GM21786 (cell line): ENCODE measurements around the gene NFIB.

ENCODE experiments used
- ATAC-seq: cut with Tn5 transposase; IDR thresholded peaks from one replicate; pipeline ENCODE4 v1.9.1; 2021; ENCODE audit not compliant: unreplicated experiment

The NFIB gene

DNA sequence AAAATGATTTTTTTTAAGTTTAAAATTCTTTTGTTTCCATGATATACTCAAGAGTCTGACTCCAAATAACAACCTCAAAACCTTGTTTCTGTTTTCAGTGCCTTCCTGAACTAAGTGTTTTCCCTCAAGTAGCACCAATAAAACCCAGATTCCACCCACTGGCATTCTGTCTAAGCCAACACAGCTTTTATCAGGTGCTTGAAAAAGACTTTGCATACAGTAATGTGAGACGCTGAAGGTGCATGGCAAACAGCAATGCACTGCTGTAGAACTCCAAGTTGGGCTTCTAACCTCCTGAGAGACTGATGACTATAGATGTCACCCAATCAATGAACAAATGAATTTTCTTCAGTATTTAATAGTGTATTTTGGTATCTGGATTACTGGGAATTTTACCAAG is 95.7 kb downstream of the NFIB start:
- no peak for ATAC-seq

DNA sequence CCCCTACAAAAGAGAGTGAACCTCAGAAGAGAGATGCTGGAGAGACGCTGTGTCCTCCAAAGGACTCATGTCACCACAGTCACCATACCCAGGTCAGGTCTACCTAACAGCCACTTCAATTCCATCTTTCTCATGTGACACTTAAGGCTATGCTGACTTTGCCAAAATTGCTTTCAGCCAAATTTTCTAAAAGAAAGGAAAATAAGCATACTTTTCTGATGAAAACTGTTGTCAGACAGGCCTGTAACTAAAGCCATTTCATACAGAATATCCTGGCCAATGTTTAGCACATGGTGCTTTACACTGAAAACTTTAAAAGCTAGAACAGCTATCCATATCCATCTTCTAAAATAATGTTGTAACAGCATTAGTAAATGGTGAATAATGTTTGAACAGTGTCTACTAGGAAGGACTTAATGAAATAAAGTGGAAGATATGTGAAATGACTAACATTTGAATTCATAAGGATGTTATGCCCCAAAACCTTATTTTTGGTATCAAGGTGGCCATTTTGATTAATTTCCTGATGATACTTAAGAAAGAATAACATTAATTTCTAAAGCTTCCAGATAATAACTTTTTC is 97.2 kb downstream of the NFIB start:
- no peak for ATAC-seq

GRCh38 chr9:14215614-14216013 is 98.3 kb downstream of the NFIB start:
- no peak for ATAC-seq

GRCh38 chr9:14214693-14215092 is 99.2 kb downstream of the NFIB start:
- no peak for ATAC-seq

DNA sequence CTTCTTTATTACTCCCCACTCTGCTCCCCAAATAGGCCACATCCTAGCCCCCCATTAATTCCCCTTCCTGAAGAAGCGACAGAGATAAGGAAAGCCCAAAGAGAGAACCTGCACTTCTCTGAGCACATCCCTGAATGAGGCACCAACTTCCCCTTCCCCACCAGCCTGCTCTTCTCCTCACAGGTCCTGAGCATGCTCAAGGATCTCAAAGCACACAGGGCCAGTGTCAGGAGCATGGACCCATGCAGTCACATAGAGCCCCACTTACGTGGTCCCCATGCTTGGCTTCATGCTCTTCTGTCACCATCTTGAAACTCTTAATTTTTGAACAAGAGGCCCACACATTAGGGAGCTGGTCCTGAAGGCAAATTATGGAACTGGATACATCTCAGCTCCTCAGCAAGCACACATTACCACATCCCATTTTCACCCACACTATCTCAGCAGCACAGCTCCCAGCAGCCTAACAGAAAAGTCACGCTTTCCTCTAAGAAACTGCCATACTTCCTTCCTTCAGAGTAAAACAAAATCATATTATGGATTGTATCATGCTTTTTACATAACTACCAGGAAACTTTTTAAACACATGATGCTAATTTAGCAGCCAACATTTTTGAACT is 99.8 kb downstream of the NFIB start:
- ATAC-seq: no peak

DNA sequence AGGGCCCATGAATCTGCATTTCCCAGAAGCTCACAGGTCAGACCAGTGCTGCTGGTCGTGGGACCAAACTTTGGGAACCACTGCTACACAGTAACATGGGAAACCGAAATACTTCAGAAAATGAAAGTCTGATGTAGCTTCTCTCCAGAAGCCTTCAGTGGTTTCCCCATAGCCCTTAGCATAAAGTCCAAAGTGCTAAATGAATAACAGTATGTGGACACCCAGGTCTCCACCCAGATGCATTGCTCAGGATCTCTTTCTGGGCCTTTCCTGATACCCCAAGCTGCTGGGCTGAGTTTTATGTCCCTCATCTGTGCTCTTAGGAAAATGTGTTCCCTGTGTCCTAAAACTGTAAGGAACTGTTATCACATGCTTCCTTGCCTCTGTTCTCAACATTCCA is 100.4 kb downstream of the NFIB start:
- peak; percentile 49 for ATAC-seq

DNA sequence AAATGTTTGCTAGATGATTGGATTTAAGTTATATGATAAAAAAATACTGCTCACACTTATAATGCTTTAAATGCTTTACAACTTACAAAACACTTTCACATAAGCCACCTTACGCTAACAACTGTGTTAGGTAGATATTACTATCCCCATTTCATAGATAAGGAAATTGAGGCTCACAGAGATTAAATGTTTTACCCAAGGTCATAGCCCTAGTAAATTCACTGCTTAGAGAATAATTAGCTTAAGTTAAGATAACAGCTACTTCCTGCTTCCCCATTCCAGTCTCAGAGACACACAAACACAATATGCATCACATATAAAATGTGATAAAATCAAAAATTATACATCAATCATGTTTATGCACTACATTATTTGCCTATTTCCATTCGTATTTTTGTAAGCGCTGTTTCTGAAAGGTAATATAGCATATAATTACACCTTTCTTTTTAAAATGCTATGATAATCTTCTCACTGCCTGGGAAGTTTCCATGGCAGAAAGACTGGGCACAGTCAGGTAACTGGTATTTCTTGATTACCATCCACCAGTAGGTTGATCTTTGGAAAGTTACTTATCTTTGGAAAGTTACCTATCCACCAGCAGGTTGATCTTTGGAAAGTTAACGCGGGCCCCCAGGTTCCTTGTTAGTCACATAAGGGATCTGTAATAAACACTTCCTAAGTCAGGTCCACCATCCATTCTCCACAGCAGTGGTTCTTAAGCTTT is 101.1 kb downstream of the NFIB start:
- no peak for ATAC-seq

DNA sequence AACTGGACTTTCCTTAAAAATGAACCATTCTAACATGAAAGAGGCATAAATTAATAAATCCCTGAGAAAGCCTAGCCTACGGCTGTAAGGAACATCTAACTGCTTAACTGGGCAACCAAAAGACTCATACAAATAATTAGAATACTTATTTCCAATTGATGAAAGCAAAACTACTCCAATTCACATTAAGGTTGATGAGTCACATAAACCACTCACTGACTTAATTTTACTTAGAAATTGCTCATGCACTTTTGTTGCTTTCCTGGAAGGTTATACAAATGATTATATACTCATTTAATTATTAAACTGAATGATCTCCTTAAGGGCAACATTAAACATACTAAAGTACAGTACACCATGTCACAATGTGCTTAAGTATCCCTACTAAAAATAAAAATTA is 101.9 kb downstream of the NFIB start:
- ATAC-seq: no peak

DNA sequence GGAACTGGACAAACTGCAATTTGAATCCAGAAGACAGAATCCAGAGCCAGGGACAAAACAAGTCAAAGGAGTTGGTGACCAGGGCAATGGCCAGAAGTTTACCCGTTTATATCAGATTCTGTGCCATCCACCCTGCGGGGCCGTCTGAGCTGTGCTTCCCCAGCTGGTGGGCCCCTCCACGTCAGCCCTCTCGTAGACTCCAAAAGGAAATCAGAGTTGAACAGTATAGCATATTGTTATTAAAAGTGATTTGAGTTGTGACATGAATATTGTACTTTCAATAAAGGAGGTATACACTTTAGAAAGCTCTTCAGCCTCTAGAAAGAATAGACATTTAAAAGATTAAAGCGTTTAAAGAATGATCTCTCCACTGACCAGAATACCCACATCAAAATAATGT is 102.4 kb downstream of the NFIB start:
- ATAC-seq: no peak

DNA sequence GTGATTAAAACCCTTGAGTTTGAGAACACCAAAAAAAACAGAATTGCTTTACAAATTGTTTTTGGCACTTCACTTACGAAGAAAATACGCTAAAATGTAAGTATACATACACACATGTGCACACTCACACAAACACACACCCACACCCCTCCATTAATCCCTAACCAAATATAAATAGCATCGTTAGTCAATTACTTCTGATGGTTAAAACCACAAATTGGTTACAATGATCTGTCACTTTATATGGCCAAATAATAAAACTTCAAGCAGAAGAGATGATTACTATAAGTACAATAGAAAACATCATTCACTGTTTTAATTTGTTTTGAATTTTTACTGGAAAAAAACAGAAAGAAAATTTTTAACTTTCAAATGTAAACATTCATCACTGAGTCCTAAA is 103.5 kb downstream of the NFIB start:
- ATAC-seq: no peak

DNA sequence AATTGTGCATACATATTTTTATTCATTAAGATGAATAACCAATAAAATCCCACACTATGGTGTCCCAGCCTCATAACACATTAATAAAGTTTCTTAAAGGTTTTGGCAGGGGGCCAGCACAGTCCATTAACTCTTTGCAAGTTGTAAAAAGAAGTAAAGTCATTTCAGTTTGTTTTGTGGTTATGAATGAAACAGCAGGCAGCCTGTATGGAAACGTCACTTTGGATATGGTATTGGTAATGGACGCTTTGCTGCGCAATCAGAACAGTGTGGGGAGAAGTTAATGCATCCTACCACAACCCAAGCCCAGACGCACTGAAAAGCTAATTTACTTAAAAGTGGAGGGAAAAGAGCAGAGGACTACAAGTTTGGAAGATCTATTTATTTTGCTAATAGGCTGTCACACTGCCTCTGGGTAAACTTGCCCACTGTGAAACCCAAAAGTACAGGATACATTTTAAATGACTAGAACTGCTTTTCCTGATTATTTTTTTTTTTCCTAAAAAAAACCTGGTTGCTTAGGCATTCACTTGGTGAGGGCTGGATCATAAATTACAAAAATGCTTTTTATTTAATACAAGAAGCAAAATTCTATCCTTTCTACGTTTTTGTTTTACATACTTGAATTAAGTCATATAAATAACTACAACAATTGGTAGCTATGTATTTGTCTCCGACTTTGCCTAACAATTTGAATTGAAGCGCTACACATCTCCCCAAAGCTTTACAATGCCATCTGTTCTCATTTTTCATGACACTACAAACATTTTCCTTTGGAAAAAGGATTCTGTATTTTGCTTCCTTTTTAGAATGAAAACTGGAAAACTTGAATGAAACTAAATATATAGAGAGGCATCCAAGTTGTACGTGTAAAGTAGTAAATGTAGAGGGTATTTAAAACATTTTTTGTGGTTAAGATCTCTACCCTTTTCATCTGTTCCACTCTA is 104.3 kb downstream of the NFIB start:
- ATAC-seq: no peak

DNA sequence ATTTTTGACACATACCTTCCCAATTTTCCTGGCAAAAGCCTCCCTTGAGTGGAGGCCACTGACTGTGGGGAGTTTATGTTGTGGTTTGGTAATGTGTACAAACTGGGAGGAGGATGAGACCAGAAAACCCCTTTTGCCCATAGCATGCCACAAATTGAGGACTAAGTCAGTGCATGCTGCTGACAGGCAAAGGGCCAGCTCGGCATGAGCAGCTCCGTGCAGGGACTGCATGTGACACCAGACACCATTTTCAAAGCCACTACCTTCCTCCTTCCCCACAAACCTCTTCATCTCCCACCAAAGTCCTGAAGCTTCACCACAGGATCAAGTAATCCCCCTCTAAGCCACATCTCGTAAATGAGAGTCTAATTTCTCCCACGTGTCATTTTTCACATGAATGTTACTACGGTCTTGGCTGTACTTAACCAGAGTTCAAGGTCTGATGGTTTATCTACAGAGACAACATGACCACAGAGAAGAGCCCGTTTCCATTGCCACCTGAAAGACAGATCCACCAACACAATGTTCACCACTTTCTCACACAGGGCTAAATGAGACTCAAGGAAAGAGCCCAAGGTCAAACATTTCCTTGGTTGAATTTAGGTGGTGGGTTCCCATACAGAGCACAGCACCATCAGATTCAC is 106.5 kb downstream of the NFIB start:
- no peak for ATAC-seq

DNA sequence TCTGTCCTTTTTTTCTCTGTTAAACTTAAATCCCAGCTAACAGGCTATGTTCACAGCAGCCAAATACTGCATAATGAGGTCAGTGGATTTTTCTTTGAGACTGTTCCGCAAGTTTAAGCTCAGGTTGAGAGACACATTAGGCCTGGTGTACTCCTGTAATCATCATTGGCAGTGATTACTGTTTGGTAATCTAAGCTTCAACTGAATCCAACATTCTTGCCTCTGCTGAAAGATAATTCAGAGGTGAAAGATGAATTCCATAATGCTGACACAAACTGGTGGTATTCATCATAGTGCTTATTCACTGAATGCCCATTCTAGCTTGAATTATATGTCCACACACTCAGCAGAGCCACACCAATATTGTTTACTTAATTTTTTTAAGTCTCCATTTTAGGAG is 108.5 kb downstream of the NFIB start:
- no peak for ATAC-seq

DNA sequence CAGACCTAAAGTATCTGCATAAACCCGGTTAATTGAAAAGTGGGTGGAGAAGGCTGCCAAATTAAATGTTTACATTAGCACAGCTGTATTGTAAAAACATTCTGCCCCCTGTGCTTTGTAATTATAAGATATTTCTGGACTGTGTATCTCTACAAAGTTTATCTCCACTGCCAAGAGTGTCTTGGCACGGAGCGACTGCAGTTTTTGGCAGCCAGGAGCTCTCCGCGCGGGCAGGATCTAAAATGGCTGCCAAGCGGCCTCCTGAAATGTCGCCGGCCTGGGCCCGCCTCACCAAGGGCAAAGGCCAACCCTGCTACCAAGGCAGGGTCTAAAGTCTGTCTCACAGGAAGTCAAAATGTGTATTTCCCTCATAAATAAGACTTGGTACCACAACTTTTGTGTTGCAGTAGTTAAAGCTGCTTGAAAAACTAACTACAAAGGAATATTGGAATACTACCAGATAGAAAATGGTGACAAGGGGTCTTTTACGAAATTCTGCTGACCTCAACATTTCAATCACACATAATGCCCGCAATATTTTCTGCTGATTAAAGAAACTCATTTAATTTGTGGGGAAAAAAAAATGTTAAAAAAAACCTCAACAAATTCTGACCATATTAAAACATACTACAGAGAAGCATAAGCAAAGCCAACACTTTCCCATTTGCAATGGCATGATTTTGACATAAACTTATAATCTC is 110.4 kb downstream of the NFIB start:
- no peak for ATAC-seq

DNA sequence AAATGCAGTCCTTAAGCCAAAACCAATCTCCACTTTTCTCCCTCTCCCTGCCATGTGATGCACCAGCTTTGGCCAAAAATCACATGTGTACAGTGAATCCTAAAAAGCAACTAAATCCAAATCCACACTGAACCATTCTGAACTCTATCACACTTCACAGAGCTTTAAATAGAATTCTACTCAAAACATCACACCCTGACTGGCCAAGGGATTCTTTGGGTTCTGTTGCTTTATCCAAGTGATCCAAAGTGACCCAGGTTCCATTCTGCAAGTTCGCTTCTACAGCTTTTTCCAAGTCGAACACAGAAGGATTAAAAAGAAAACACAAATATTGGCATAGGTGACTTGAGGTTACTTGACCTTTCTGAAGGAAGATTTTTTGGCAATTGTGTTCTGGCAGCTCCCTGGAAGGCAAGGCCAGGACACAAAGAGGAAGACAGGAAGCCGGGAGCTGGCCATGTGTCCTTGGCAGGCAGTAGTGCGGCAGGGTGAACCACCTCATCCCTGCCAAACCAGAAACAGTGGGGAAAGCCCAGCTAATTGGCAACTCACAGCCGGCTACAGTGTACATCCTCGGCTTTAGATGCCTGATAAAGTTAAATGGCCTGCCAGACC is 115.0 kb downstream of the NFIB start:
- no peak for ATAC-seq

DNA sequence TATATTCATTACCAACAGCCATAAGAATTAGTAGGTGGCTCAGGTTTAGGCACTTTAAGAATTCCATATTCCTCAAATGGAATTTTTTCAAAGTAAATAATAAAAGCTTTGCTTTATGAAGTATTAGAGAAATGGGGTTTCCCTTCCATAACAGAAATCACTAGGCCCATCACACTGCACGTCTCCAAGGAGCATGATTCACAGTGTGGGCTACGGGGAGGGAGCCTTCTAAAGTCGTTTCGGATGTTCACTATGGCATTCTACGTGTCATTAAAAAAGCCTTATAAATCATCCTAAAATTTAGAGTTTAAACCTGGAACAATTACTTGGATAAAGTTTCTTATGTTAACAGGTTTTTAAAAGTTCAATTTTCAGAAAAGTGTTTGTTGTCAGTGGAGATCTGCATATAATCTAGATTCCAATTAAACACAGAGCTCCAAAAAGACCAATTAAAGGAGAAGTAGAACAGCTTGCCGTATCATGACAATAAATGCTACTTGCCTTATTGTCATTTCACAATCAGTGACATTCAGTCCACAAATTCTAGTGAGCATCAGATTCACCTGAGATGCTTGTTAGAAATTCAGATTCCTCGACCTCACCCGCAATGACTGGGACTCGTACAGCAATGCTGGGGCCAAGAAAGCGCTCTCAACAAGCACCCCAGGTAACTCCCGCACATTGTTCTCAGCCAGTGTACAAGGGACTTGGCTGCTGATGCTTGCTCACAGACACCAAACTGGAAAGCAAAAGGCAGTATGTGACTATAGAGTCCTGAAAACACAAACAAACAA is 115.7 kb downstream of the NFIB start:
- no peak for ATAC-seq

DNA sequence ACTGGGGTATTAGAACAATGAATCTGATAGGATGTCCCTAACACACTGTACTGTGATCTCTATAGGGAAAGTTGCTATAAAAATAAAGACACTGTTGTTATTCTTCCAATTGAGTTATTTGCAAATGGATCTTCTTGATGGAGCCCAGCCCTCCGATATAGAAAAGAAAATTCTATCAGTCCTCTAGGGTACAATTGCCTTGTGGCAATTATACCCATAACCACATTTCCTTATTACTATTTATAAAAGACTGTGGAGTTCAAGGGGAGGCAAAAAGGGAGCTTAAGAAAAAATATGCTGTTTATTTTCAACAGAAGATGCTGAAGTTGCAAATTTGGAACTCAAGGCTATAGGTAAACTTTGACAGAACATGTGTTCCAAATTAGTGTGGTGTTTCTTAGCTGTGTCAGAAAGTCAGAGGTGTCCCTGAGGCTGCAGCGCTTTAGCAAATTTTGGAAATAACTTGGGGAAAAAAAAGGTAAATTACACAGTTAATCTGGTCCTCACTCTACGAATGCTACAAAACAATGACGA is 116.5 kb downstream of the NFIB start:
- no peak for ATAC-seq

DNA sequence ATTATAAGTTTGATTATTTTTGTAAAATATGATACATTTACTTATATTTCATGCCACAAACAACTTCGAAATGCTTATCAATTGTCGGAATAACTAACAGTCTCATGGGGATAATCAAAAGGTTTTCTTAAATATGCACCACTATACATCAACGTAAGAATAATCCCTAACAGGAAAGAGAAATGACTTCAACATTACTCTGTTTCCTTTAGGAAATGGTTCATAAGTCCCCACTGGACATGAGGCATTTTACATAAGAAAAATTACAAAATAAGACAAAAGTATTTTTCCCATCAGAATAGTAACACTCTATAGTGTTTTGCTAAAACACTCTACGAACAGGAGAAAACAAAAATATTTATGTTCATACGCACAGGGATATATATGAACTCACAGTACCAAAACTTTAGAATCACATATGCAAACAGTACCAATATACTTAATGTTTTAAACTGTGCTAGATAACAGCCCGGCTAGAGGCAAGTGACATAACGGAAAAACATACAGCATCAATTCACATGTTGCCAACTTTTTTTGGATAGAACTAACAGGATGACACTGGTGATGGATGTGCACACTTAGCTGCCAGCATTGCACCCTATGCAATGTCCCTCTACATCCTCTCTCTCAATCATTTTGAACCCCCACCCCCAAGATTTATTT is 120.5 kb downstream of the NFIB start:
- ATAC-seq: no peak
